B cell (primary cell): ENCODE measurements around the gene FUCA1.

ENCODE experiments used
- CTCF ChIP-seq: fragments of 200-600 bp; IDR thresholded peaks from one replicate; pipeline ENCODE4 v1.8.0; 2022; ENCODE audit warnings: antibody characterized with exemption, mild to moderate bottlenecking
- EZH2 ChIP-seq: IDR thresholded peaks from 2 replicates; pipeline ENCODE4 v1.6.1; 2012; ENCODE audit warnings: borderline replicate concordance, low read depth, mild to moderate bottlenecking, moderate library complexity, low read length; ENCODE audit not compliant: insufficient read depth, poor library complexity, severe bottlenecking

GRCh38 chr1:23889074-23889473, 21.0 kb upstream of the FUCA1 start:
- TF ChIP-seq CTCF: no peak
- no peak for TF ChIP-seq EZH2
